ENCODE results near the gene PHTF2.

- TF ChIP-seq SMC3 (IDR thresholded peaks at IDR 0.05; ENCODE audit: low read depth, low read length) (no peak), ZBTB33 (IDR thresholded peaks at IDR 0.05; ENCODE audit: borderline replicate concordance, low read depth) (no peak), CTCF (IDR thresholded peaks at IDR 0.05) (no peak), EZH2phosphoT487 (IDR thresholded peaks at IDR 0.05; ENCODE audit: borderline replicate concordance, low read depth) (no peak), ELF1 (IDR thresholded peaks at IDR 0.05) (no peak), USF2 (IDR thresholded peaks at IDR 0.05; ENCODE audit: borderline replicate concordance, low read depth, low read length) (no peak)
Measured at GRCh38 chr7:77778535-77778934, 20.0 kb upstream of the PHTF2 start.
